Measurements from ENCODE around the gene SEMA5A.

SEMA5A gene

GRCh38 chr5:9283021-9283420 is 262.9 kb downstream of the SEMA5A start:
- H3K4me3 ChIP-seq (ENCODE audit: low read depth in 1 of 2, low read length in 2 of 2): no peak overlapping the region
- H3K36me3 ChIP-seq (ENCODE audit: control insufficient read depth in 1 of 2, insufficient read depth in 2 of 2, low read length in 2 of 2): no peaks in the 10 kb centered on the region
- H3K27me3 ChIP-seq (ENCODE audit: low read depth, low read length): no peaks in the 10 kb centered on the region
- H3K9me3 ChIP-seq (ENCODE audit: control insufficient read depth in 1 of 2, low read length in 2 of 2): no peaks in the 10 kb centered on the region
- H3K27ac ChIP-seq (ENCODE audit: low read length): no peak overlapping the region
- no peaks in the 10 kb centered on the region for H3K4me1 ChIP-seq (ENCODE audit: control insufficient read depth in 1 of 2, insufficient read depth in 2 of 2, low read length in 2 of 2)

GRCh38 chr5:9282211-9282610 is 263.7 kb downstream of the SEMA5A start:
- no peaks in the 10 kb centered on the region for H3K27me3 ChIP-seq (ENCODE audit: low read depth, low read length)

GRCh38 chr5:9279774-9280173 is 266.1 kb downstream of the SEMA5A start:
- no peak overlapping the region for H3K4me3 ChIP-seq (ENCODE audit: low read depth in 1 of 2, low read length in 2 of 2)
- H3K36me3 ChIP-seq (ENCODE audit: control insufficient read depth in 1 of 2, insufficient read depth in 2 of 2, low read length in 2 of 2): no peaks in the 10 kb centered on the region
- H3K4me1 ChIP-seq (ENCODE audit: control insufficient read depth in 1 of 2, insufficient read depth in 2 of 2, low read length in 2 of 2): no peaks in the 10 kb centered on the region
- no peaks in the 10 kb centered on the region for H3K27me3 ChIP-seq (ENCODE audit: low read depth, low read length)
- H3K27ac ChIP-seq (ENCODE audit: low read length): no peak overlapping the region
- no peaks in the 10 kb centered on the region for H3K9me3 ChIP-seq (ENCODE audit: control insufficient read depth in 1 of 2, low read length in 2 of 2)

More at GRCh38 chr5:9282211-9282610, 263.7 kb downstream of the SEMA5A start:
- Histone ChIP-seq H3K9me3 (ENCODE audit: control insufficient read depth in 1 of 2, low read length in 2 of 2) (no peaks in the 10 kb centered on the region), H3K4me3 (ENCODE audit: low read depth in 1 of 2, low read length in 2 of 2) (no peak overlapping the region), H3K4me1 (ENCODE audit: control insufficient read depth in 1 of 2, insufficient read depth in 2 of 2, low read length in 2 of 2) (no peaks in the 10 kb centered on the region), H3K27ac (ENCODE audit: low read length) (no peak overlapping the region), H3K36me3 (ENCODE audit: control insufficient read depth in 1 of 2, insufficient read depth in 2 of 2, low read length in 2 of 2) (no peaks in the 10 kb centered on the region)

GRCh38 chr5:9278921-9279603 is 266.8 kb downstream of the SEMA5A start:
- no peaks in the 10 kb centered on the region for H3K27me3 ChIP-seq (ENCODE audit: low read depth, low read length)
- H3K4me3 ChIP-seq (ENCODE audit: low read depth in 1 of 2, low read length in 2 of 2): no peak overlapping the region
- no peak overlapping the region for H3K27ac ChIP-seq (ENCODE audit: low read length)
- no peaks in the 10 kb centered on the region for H3K4me1 ChIP-seq (ENCODE audit: control insufficient read depth in 1 of 2, insufficient read depth in 2 of 2, low read length in 2 of 2)
- H3K9me3 ChIP-seq (ENCODE audit: control insufficient read depth in 1 of 2, low read length in 2 of 2): no peaks in the 10 kb centered on the region
- H3K36me3 ChIP-seq (ENCODE audit: control insufficient read depth in 1 of 2, insufficient read depth in 2 of 2, low read length in 2 of 2): no peaks in the 10 kb centered on the region

GRCh38 chr5:9269014-9269413 is 276.9 kb downstream of the SEMA5A start:
- Histone ChIP-seq H3K36me3 (ENCODE audit: control insufficient read depth in 1 of 2, insufficient read depth in 2 of 2, low read length in 2 of 2) (no peaks in the 10 kb centered on the region), H3K27ac (ENCODE audit: low read length) (no peak overlapping the region), H3K4me3 (ENCODE audit: low read depth in 1 of 2, low read length in 2 of 2) (no peak overlapping the region), H3K4me1 (ENCODE audit: control insufficient read depth in 1 of 2, insufficient read depth in 2 of 2, low read length in 2 of 2) (no peaks in the 10 kb centered on the region), H3K27me3 (ENCODE audit: low read depth, low read length) (no peaks in the 10 kb centered on the region), H3K9me3 (ENCODE audit: control insufficient read depth in 1 of 2, low read length in 2 of 2) (no peaks in the 10 kb centered on the region)

GRCh38 chr5:9268226-9268625 is 277.6 kb downstream of the SEMA5A start:
- H3K36me3 ChIP-seq (ENCODE audit: control insufficient read depth in 1 of 2, insufficient read depth in 2 of 2, low read length in 2 of 2): no peaks in the 10 kb centered on the region
- no peaks in the 10 kb centered on the region for H3K9me3 ChIP-seq (ENCODE audit: control insufficient read depth in 1 of 2, low read length in 2 of 2)
- H3K4me3 ChIP-seq (ENCODE audit: low read depth in 1 of 2, low read length in 2 of 2): no peak overlapping the region

GRCh38 chr5:9265441-9266287 is 280.2 kb downstream of the SEMA5A start:
- Histone ChIP-seq H3K4me3 (ENCODE audit: low read depth in 1 of 2, low read length in 2 of 2) (no peak overlapping the region), H3K36me3 (ENCODE audit: control insufficient read depth in 1 of 2, insufficient read depth in 2 of 2, low read length in 2 of 2) (no peaks in the 10 kb centered on the region), H3K27me3 (ENCODE audit: low read depth, low read length) (no peaks in the 10 kb centered on the region), H3K9me3 (ENCODE audit: control insufficient read depth in 1 of 2, low read length in 2 of 2) (no peaks in the 10 kb centered on the region), H3K4me1 (ENCODE audit: control insufficient read depth in 1 of 2, insufficient read depth in 2 of 2, low read length in 2 of 2) (no peaks in the 10 kb centered on the region), H3K27ac (ENCODE audit: low read length) (no peak overlapping the region)

More at GRCh38 chr5:9268226-9268625, 277.6 kb downstream of the SEMA5A start:
- H3K4me1 ChIP-seq (ENCODE audit: control insufficient read depth in 1 of 2, insufficient read depth in 2 of 2, low read length in 2 of 2): no peaks in the 10 kb centered on the region
- no peak overlapping the region for H3K27ac ChIP-seq (ENCODE audit: low read length)
- no peaks in the 10 kb centered on the region for H3K27me3 ChIP-seq (ENCODE audit: low read depth, low read length)

GRCh38 chr5:9264301-9264700 is 281.6 kb downstream of the SEMA5A start:
- Histone ChIP-seq H3K9me3 (ENCODE audit: control insufficient read depth in 1 of 2, low read length in 2 of 2) (no peaks in the 10 kb centered on the region), H3K4me1 (ENCODE audit: control insufficient read depth in 1 of 2, insufficient read depth in 2 of 2, low read length in 2 of 2) (no peaks in the 10 kb centered on the region), H3K36me3 (ENCODE audit: control insufficient read depth in 1 of 2, insufficient read depth in 2 of 2, low read length in 2 of 2) (no peaks in the 10 kb centered on the region), H3K27me3 (ENCODE audit: low read depth, low read length) (no peaks in the 10 kb centered on the region), H3K27ac (ENCODE audit: low read length) (no peak overlapping the region), H3K4me3 (ENCODE audit: low read depth in 1 of 2, low read length in 2 of 2) (no peak overlapping the region)

GRCh38 chr5:9263656-9264055 is 282.2 kb downstream of the SEMA5A start:
- Histone ChIP-seq H3K27me3 (ENCODE audit: low read depth, low read length) (no peaks in the 10 kb centered on the region), H3K36me3 (ENCODE audit: control insufficient read depth in 1 of 2, insufficient read depth in 2 of 2, low read length in 2 of 2) (no peaks in the 10 kb centered on the region), H3K9me3 (ENCODE audit: control insufficient read depth in 1 of 2, low read length in 2 of 2) (no peaks in the 10 kb centered on the region), H3K27ac (ENCODE audit: low read length) (no peak overlapping the region), H3K4me3 (ENCODE audit: low read depth in 1 of 2, low read length in 2 of 2) (no peak overlapping the region), H3K4me1 (ENCODE audit: control insufficient read depth in 1 of 2, insufficient read depth in 2 of 2, low read length in 2 of 2) (no peaks in the 10 kb centered on the region)

- Histone ChIP-seq H3K27ac (ENCODE audit: low read length) (no peak overlapping the region), H3K36me3 (ENCODE audit: control insufficient read depth in 1 of 2, insufficient read depth in 2 of 2, low read length in 2 of 2) (no peaks in the 10 kb centered on the region), H3K4me3 (ENCODE audit: low read depth in 1 of 2, low read length in 2 of 2) (no peak overlapping the region)
Measured at GRCh38 chr5:9251379-9251980, 294.4 kb downstream of the SEMA5A start.

GRCh38 chr5:9249231-9249630 is 296.6 kb downstream of the SEMA5A start:
- H3K27me3 ChIP-seq (ENCODE audit: low read depth, low read length): no peaks in the 10 kb centered on the region
- no peaks in the 10 kb centered on the region for H3K9me3 ChIP-seq (ENCODE audit: control insufficient read depth in 1 of 2, low read length in 2 of 2)
- H3K36me3 ChIP-seq (ENCODE audit: control insufficient read depth in 1 of 2, insufficient read depth in 2 of 2, low read length in 2 of 2): no peaks in the 10 kb centered on the region
- no peaks in the 10 kb centered on the region for H3K4me1 ChIP-seq (ENCODE audit: control insufficient read depth in 1 of 2, insufficient read depth in 2 of 2, low read length in 2 of 2)
- H3K27ac ChIP-seq (ENCODE audit: low read length): no peak overlapping the region
- H3K4me3 ChIP-seq (ENCODE audit: low read depth in 1 of 2, low read length in 2 of 2): no peak overlapping the region

More at GRCh38 chr5:9251379-9251980, 294.4 kb downstream of the SEMA5A start:
- H3K9me3 ChIP-seq (ENCODE audit: control insufficient read depth in 1 of 2, low read length in 2 of 2): no peaks in the 10 kb centered on the region
- no peaks in the 10 kb centered on the region for H3K27me3 ChIP-seq (ENCODE audit: low read depth, low read length)
- no peaks in the 10 kb centered on the region for H3K4me1 ChIP-seq (ENCODE audit: control insufficient read depth in 1 of 2, insufficient read depth in 2 of 2, low read length in 2 of 2)
